PFSK-1 (cell line): ENCODE measurements around the gene TSPAN4.

ENCODE experiments used
- FOXP2 ChIP-seq: optimal IDR thresholded peaks from 2 replicates; pipeline ENCODE3; 2011; ENCODE audit warnings: borderline replicate concordance, control low read depth, inconsistent platforms; ENCODE audit not compliant: insufficient read depth; ENCODE audit errors: extremely low read length, extremely low read depth
- POLR2AphosphoS5 ChIP-seq: IDR thresholded peaks from 2 replicates; pipeline ENCODE4 v1.6.1; 2012; ENCODE audit warnings: low read depth, mild to moderate bottlenecking, control low read depth, low read length, moderate library complexity
- REST ChIP-seq, 2 experiments: IDR thresholded peaks; 2 replicates each; pipeline versions ENCODE4 v1.6.1 to v1.8.0; 2011 to 2012; ENCODE audit warnings: low read depth in 2 of 2, low read length in 2 of 2, control low read depth in 1 of 2, inconsistent platforms in 1 of 2, mild to moderate bottlenecking in 1 of 2, moderate library complexity in 1 of 2; ENCODE audit not compliant: insufficient read depth in 1 of 2
- SIN3A ChIP-seq: IDR thresholded peaks from 2 replicates; pipeline ENCODE4 v1.6.1; 2012; ENCODE audit warnings: mild to moderate bottlenecking, low read length, moderate library complexity, borderline replicate concordance; ENCODE audit not compliant: insufficient read depth
- TAF1 ChIP-seq: IDR thresholded peaks from 2 replicates; pipeline ENCODE4 v1.6.1; 2012; ENCODE audit warnings: low read length, control low read depth, borderline replicate concordance; ENCODE audit not compliant: insufficient read depth

Gene TSPAN4

DNA sequence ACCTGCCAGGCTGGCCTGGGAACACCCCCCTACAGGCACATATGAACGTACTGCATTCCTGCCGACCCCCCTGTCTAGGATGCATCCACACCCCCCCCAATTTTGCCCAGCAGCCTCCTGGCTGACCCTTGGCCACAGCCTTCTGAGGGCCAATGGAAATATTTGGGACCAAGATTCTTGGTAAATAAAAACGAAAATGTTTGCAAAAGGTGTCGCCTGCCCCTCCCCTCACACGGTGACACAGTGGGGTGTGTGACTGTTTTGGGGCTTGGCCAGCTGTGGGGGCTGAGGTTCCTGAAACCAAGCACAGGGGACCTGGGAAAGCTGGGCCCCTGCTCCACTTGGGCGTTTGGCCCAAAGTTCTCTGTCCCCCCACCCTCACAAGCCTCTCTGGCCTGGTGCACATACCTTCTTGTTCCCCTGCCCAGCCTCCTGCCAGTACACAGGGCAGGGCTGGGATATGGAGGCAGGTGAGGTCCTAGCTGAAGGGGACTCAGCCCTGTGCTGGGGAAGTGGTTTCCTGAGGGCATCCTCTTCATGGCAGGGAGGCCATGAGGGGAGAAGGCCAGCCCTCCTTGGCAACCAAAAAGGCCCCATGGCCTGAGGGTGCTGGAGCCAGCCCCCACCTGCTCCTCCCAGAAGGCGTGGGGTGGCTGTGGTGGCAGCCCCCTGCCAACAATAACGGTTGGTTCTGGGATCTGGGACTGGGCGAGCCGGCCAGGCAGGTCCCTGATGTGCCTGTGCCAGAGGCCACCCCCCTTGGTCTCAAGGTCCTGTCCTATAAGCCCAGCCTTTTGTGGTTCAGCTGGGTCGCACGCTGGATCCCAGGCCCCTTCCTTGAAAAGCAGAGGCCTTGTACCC, 17.1 kb upstream of the TSPAN4 start:
- TF ChIP-seq SIN3A: no peak

- TF ChIP-seq SIN3A (no peak), TAF1 (no peak), FOXP2 (no peak), POLR2AphosphoS5 (no peak), REST (IDR thresholded peaks at IDR 0.05; ENCODE audit: insufficient read depth in 1 of 2, low read depth in 2 of 2, low read length in 2 of 2) (no peak)
Observed at GRCh38 chr11:826227-826621, 16.4 kb upstream of the TSPAN4 start.

DNA sequence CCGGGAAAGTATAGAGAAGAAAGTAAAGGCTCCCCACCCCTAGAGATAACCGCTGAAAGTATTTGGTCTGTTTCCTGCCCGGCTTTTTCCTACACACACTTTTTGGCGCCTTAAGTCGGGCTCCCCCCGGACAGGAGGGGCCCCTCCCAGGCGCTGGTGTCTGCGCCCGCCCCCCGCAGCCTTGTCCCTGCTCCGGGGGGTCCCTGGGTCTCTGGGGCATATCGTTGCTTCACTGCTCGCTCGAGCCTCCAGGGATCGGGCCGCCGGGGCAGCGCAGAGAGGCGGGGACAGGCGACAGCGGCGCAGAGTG, 15.9 kb upstream of the TSPAN4 start:
- TF ChIP-seq TAF1 (no peak), REST (IDR thresholded peaks at IDR 0.05; ENCODE audit: insufficient read depth in 1 of 2, low read depth in 2 of 2, low read length in 2 of 2) (no peak), FOXP2 (no peak), SIN3A (no peak), POLR2AphosphoS5 (no peak)

- TF ChIP-seq POLR2AphosphoS5 (no peak), REST (IDR thresholded peaks at IDR 0.05; ENCODE audit: insufficient read depth in 1 of 2, low read depth in 2 of 2, low read length in 2 of 2) (no peak), SIN3A (no peak), TAF1 (no peak), FOXP2 (no peak)
Observed at GRCh38 chr11:827146-827896, 15.3 kb upstream of the TSPAN4 start.

GRCh38 chr11:827897-828192, 14.8 kb upstream of the TSPAN4 start, which contains the start of gene CRACR2B:
Gene CRACR2B (plus strand): TSS chr11:827919. CDS start chr11:828608, 689 bp downstream.
- TF ChIP-seq SIN3A (no peak), REST (IDR thresholded peaks at IDR 0.05; ENCODE audit: insufficient read depth in 1 of 2, low read depth in 2 of 2, low read length in 2 of 2) (no peak), TAF1 (no peak), POLR2AphosphoS5 (no peak), FOXP2 (no peak)
